ENCODE measurements around the gene CXCL5. TPM values are rescaled to one million over a fixed set of nuclear protein-coding genes. Genes with fewer than 3 reads are reported as not detected.

Gene CXCL5
- total and polyA plus RNA-seq, 10 of the 15 experiments (the other 5 are each of a cell fraction or from before 2014, with no cell fraction given) = not detected

- TF ChIP-seq ATF2 (IDR thresholded peaks at IDR 0.05; ENCODE audit: low read length) (no peak), CHD4 (IDR thresholded peaks at IDR 0.05) (no peak), JUNB (IDR thresholded peaks at IDR 0.05) (no peak), SPI1 (IDR thresholded peaks at IDR 0.05; ENCODE audit: borderline replicate concordance, insufficient read depth, low read depth, low read length) (no peak)
Observed at GRCh38 chr4:73945674-73946449, 52.6 kb downstream of the CXCL5 start (continued).

Small RNA genes within 50 kb of the gene (small RNA-seq; reads per million reads assigned to genes)
- not detected for gene RN7SL218P

Other genes with a start within 250 kb of the CXCL5 start
Only the 7 nearest of the 8 such genes appear.
- not detected in 2 replicates for gene PF4V1, start 145.4 kb downstream of the CXCL5 start, total RNA-seq (2014; rRNA removed)
- not detected in 2 replicates for gene PF4V1, start 145.4 kb downstream of the CXCL5 start, total RNA-seq (2014; rRNA removed; fragmentation: Illumina TruSeq; extraction: Trizol)
- not detected in 2 replicates for gene PF4V1, start 145.4 kb downstream of the CXCL5 start, total RNA-seq (2021)
- not detected in 2 replicates for gene PF4V1, start 145.4 kb downstream of the CXCL5 start, polyA plus RNA-seq (2011; rRNA removed)
- gene PF4V1, start 145.4 kb downstream of the CXCL5 start, polyA plus RNA-seq (2014; fragmentation: Illumina TruSeq; extraction: Trizol) = not detected in 2 replicates
- not detected for gene PF4V1, start 145.4 kb downstream of the CXCL5 start, polyA plus RNA-seq (2014; fragmentation: Nextera tagmentation; extraction: Ambion mirVana)
- gene PF4V1, start 145.4 kb downstream of the CXCL5 start, polyA plus RNA-seq (2014; rRNA removed) = not detected in 2 replicates
- not detected for gene PF4V1, start 145.4 kb downstream of the CXCL5 start, polyA plus RNA-seq (2016; fragmentation: Nextera tagmentation; extraction: Ambion mirVana)
- not detected in 2 replicates for gene CXCL1, start 129.3 kb downstream of the CXCL5 start, total RNA-seq (2014; rRNA removed)
- not detected in 2 replicates for gene CXCL1, start 129.3 kb downstream of the CXCL5 start, total RNA-seq (2014; rRNA removed; fragmentation: Illumina TruSeq; extraction: Trizol)
- not detected in 2 replicates for gene CXCL1, start 129.3 kb downstream of the CXCL5 start, total RNA-seq (2021)
- gene CXCL1, start 129.3 kb downstream of the CXCL5 start, polyA plus RNA-seq (2011; rRNA removed) = not detected in 2 replicates
- not detected in 2 replicates for gene CXCL1, start 129.3 kb downstream of the CXCL5 start, polyA plus RNA-seq (2014; fragmentation: Illumina TruSeq; extraction: Trizol)
- gene CXCL1, start 129.3 kb downstream of the CXCL5 start, polyA plus RNA-seq (2014; fragmentation: Nextera tagmentation; extraction: Ambion mirVana) = not detected
- not detected in 2 replicates for gene CXCL1, start 129.3 kb downstream of the CXCL5 start, polyA plus RNA-seq (2014; rRNA removed)
- gene CXCL1, start 129.3 kb downstream of the CXCL5 start, polyA plus RNA-seq (2016; fragmentation: Nextera tagmentation; extraction: Ambion mirVana) = not detected
- not detected in 2 replicates for gene PF4, start 16.6 kb downstream of the CXCL5 start, total RNA-seq (2014; rRNA removed)
- gene PF4, start 16.6 kb downstream of the CXCL5 start, total RNA-seq (2014; rRNA removed; fragmentation: Illumina TruSeq; extraction: Trizol) = not detected in 2 replicates
- gene PF4, start 16.6 kb downstream of the CXCL5 start, total RNA-seq (2021) = not detected in 2 replicates
- not detected in 2 replicates for gene PF4, start 16.6 kb downstream of the CXCL5 start, polyA plus RNA-seq (2011; rRNA removed)
- not detected in 2 replicates for gene PF4, start 16.6 kb downstream of the CXCL5 start, polyA plus RNA-seq (2014; fragmentation: Illumina TruSeq; extraction: Trizol)
- not detected for gene PF4, start 16.6 kb downstream of the CXCL5 start, polyA plus RNA-seq (2014; fragmentation: Nextera tagmentation; extraction: Ambion mirVana)
- gene PF4, start 16.6 kb downstream of the CXCL5 start, polyA plus RNA-seq (2014; rRNA removed) = not detected in 2 replicates
- gene PF4, start 16.6 kb downstream of the CXCL5 start, polyA plus RNA-seq (2016; fragmentation: Nextera tagmentation; extraction: Ambion mirVana) = not detected
- gene PPBP, start 10.5 kb downstream of the CXCL5 start, total RNA-seq (2014; rRNA removed) = not detected in 2 replicates
- gene PPBP, start 10.5 kb downstream of the CXCL5 start, total RNA-seq (2014; rRNA removed; fragmentation: Illumina TruSeq; extraction: Trizol) = not detected in 2 replicates
- gene PPBP, start 10.5 kb downstream of the CXCL5 start, total RNA-seq (2021) = not detected in 2 replicates
- not detected in 2 replicates for gene PPBP, start 10.5 kb downstream of the CXCL5 start, polyA plus RNA-seq (2011; rRNA removed)
- gene PPBP, start 10.5 kb downstream of the CXCL5 start, polyA plus RNA-seq (2014; fragmentation: Illumina TruSeq; extraction: Trizol) = not detected in 2 replicates
- not detected for gene PPBP, start 10.5 kb downstream of the CXCL5 start, polyA plus RNA-seq (2014; fragmentation: Nextera tagmentation; extraction: Ambion mirVana)
- not detected in 2 replicates for gene PPBP, start 10.5 kb downstream of the CXCL5 start, polyA plus RNA-seq (2014; rRNA removed)
- not detected for gene PPBP, start 10.5 kb downstream of the CXCL5 start, polyA plus RNA-seq (2016; fragmentation: Nextera tagmentation; extraction: Ambion mirVana)
- gene CXCL3, start 40.0 kb upstream of the CXCL5 start, total RNA-seq (2014; rRNA removed) = not detected in 2 replicates
- not detected in 2 replicates for gene CXCL3, start 40.0 kb upstream of the CXCL5 start, total RNA-seq (2014; rRNA removed; fragmentation: Illumina TruSeq; extraction: Trizol)
- not detected in 2 replicates for gene CXCL3, start 40.0 kb upstream of the CXCL5 start, total RNA-seq (2021)
- not detected in 2 replicates for gene CXCL3, start 40.0 kb upstream of the CXCL5 start, polyA plus RNA-seq (2011; rRNA removed)
- gene CXCL3, start 40.0 kb upstream of the CXCL5 start, polyA plus RNA-seq (2014; fragmentation: Illumina TruSeq; extraction: Trizol) = not detected in 2 replicates
- gene CXCL3, start 40.0 kb upstream of the CXCL5 start, polyA plus RNA-seq (2014; fragmentation: Nextera tagmentation; extraction: Ambion mirVana) = not detected
- not detected in 2 replicates for gene CXCL3, start 40.0 kb upstream of the CXCL5 start, polyA plus RNA-seq (2014; rRNA removed)
- gene CXCL3, start 40.0 kb upstream of the CXCL5 start, polyA plus RNA-seq (2016; fragmentation: Nextera tagmentation; extraction: Ambion mirVana) = not detected
- not detected in 2 replicates for gene CXCL2, start 100.5 kb upstream of the CXCL5 start, total RNA-seq (2014; rRNA removed)
- not detected in 2 replicates for gene CXCL2, start 100.5 kb upstream of the CXCL5 start, total RNA-seq (2014; rRNA removed; fragmentation: Illumina TruSeq; extraction: Trizol)
- gene CXCL2, start 100.5 kb upstream of the CXCL5 start, total RNA-seq (2021) = not detected in 2 replicates
- gene CXCL2, start 100.5 kb upstream of the CXCL5 start, polyA plus RNA-seq (2011; rRNA removed) = not detected in 2 replicates
- not detected in 2 replicates for gene CXCL2, start 100.5 kb upstream of the CXCL5 start, polyA plus RNA-seq (2014; fragmentation: Illumina TruSeq; extraction: Trizol)
- not detected for gene CXCL2, start 100.5 kb upstream of the CXCL5 start, polyA plus RNA-seq (2014; fragmentation: Nextera tagmentation; extraction: Ambion mirVana)
- not detected in 2 replicates for gene CXCL2, start 100.5 kb upstream of the CXCL5 start, polyA plus RNA-seq (2014; rRNA removed)
- not detected for gene CXCL2, start 100.5 kb upstream of the CXCL5 start, polyA plus RNA-seq (2016; fragmentation: Nextera tagmentation; extraction: Ambion mirVana)
- gene MTHFD2L, start 159.4 kb upstream of the CXCL5 start, total RNA-seq (2014; rRNA removed) = 18.4 and 20.1 TPM in 2 replicates
- gene MTHFD2L, start 159.4 kb upstream of the CXCL5 start, total RNA-seq (2014; rRNA removed; fragmentation: Illumina TruSeq; extraction: Trizol) = 14.4 and 19.8 TPM in 2 replicates
- gene MTHFD2L, start 159.4 kb upstream of the CXCL5 start, total RNA-seq (2021) = 10.6 and 12.5 TPM in 2 replicates
- gene MTHFD2L, start 159.4 kb upstream of the CXCL5 start, polyA plus RNA-seq (2011; rRNA removed) = 16.3 and 24.4 TPM in 2 replicates
- 8.8 and 10.3 TPM in 2 replicates for gene MTHFD2L, start 159.4 kb upstream of the CXCL5 start, polyA plus RNA-seq (2014; fragmentation: Illumina TruSeq; extraction: Trizol)
- gene MTHFD2L, start 159.4 kb upstream of the CXCL5 start, polyA plus RNA-seq (2014; fragmentation: Nextera tagmentation; extraction: Ambion mirVana) = 10 to 100 TPM in 1 of 2 experiments, 1 to 10 TPM in 1; 4.8 to 11.5 TPM
- 11.2 and 14.4 TPM in 2 replicates for gene MTHFD2L, start 159.4 kb upstream of the CXCL5 start, polyA plus RNA-seq (2014; rRNA removed)
- 10 to 100 TPM; 20.4 to 25.4 TPM for gene MTHFD2L, start 159.4 kb upstream of the CXCL5 start, polyA plus RNA-seq (2016; fragmentation: Nextera tagmentation; extraction: Ambion mirVana)

Data from GM12878 (cell line).